Heart right ventricle (tissue), 16 donors: ENCODE results near the gene TMEM38A. TPM values are rescaled to one million over a fixed set of nuclear protein-coding genes. Genes with fewer than 3 reads are reported as not detected.
"Not testable (repeated sequence)": the region's sequence is repeated elsewhere in the genome, so short reads cannot be mapped to it uniquely, and the experiment has no call there.

ENCODE experiments used
- ATAC-seq, 8 donors: fragments of 200-7000 bp; cut with Tn5 transposase; one replicate each; pipeline ENCODE4 v1.9.1; 2020; ENCODE audit warnings: mild to moderate bottlenecking in 8 of 8, moderate library complexity in 8 of 8, moderate number of reproducible peaks in 1 of 8
- DNase-seq, 2 donors: peaks; one replicate each; pipeline ENCODE4 v3.0.0-alpha.2; 2020
- H3K27ac ChIP-seq, 10 donors: fragments of 200-600 bp; sonication (generic) in 2 of 10; one replicate each; pipeline versions ENCODE4 v1.5.0 to v1.8.0; 2020 to 2022; ENCODE audit warnings: mild to moderate bottlenecking in 3 of 10
- H3K27me3 ChIP-seq, 7 donors: fragments of 200-600 bp; one replicate each; pipeline ENCODE4 v1.8.0; 2021 to 2022; ENCODE audit warnings: mild to moderate bottlenecking in 2 of 7
- H3K36me3 ChIP-seq, 9 donors: fragments of 200-600 bp; sonication (generic) in 1 of 9; one replicate each; pipeline versions ENCODE4 v1.5.0 to v1.8.0; 2020 to 2022; ENCODE audit warnings: mild to moderate bottlenecking in 2 of 9
- H3K4me1 ChIP-seq, 9 donors: fragments of 200-600 bp; sonication (generic) in 1 of 9; one replicate each; pipeline versions ENCODE4 v1.5.0 to v1.8.0; 2020 to 2022; ENCODE audit warnings: mild to moderate bottlenecking in 4 of 9
- H3K4me3 ChIP-seq, 10 donors: fragments of 200-600 bp; sonication (generic) in 2 of 10; one replicate each; pipeline versions ENCODE4 v1.5.0 to v1.8.0; 2020 to 2022; ENCODE audit warnings: mild to moderate bottlenecking in 7 of 10, moderate library complexity in 2 of 10
- H3K9me3 ChIP-seq, 11 donors: fragments of 200-600 bp in 10 of 11; sonication (generic) in 2 of 11; one replicate each; pipeline versions ENCODE4 v1.5.0 to v1.8.0; 2013 to 2022; ENCODE audit warnings: mild to moderate bottlenecking in 2 of 11, control low read depth in 1 of 11, moderate library complexity in 1 of 11
- WGBS, 2 donors: extraction: QIAGEN DNeasy Blood & Tissue Kit; methylation state at CpG; one replicate each; pipeline ENCODE4 v1.1.7; 2013; ENCODE audit warnings: inconsistent platforms in 1 of 2; 5-methylcytosine and 5-hydroxymethylcytosine counted together
- intact Hi-C, 10 donors: fragments of 100-400 bp; cut with DNase I; formaldehyde crosslinking; loops; one replicate each; pipeline versions ENCODE4 v1.11.1 to v1.14.2; 2022
- polyA plus RNA-seq, 2 donors: library from polyadenylated mRNA; stranded (reverse); fragments of 200-250 nt; gene quantifications; one replicate each; pipeline ENCODE4 v1.2.3, GENCODE V29; 2013
- total RNA-seq, 10 donors: library from RNA; stranded (reverse); fragmentation: NEBNext Ultra II Directional in 3 of 10; extraction: Animal tissue kit (Norgen Biotek cat#: 25700) in 3 of 10; gene quantifications; one replicate each; pipeline versions ENCODE4 v1.2.1 to v1.2.4, GENCODE V29; 2021 to 2023
- TF ChIP-seq, protein P1 (sequence below), 9 donors: fragments of 200-600 bp; sonication (generic) in 2 of 9; IDR thresholded peaks; one replicate each; pipeline versions ENCODE4 v1.5.0 to v1.8.0; 2021 to 2022; ENCODE audit warnings: antibody characterized with exemption in 9 of 9, mild to moderate bottlenecking in 5 of 9, moderate library complexity in 1 of 9
- donor health status: Arrhythmogenic right ventricular cardiomyopathy.
- donor health status: ischemic (EF 13 %, LVEDD 7.1; RV severe dilation, severe dysfunction).
- donor health status: healthy with polysubstance abuse.
- donor health status: DM: no; HTN: yes; CAD: no.
- donor health status: DM: no; HTN: no; CAD: no.
- donor health status: ischemic (EF 25% LVEDD 6.9; RV normal size, moderate dysfunction).
- donor health status: ischemic (EF 25% LVEDD 5.7; RV mildly dilated, moderate dysfunction).
- donor health status: healthy.
- donor health status: DM: yes; HTN: yes; CAD: no.
- donor health status: Ischemic cardiomyopathy.
- donor health status: ischemic (EF 35%, LVEDD 5.7; RV mildly dilated, moderate dysfunction).
- donor health status: nonischemic (EF 11% LVEDD 7.7; RV severe dilation, severe dysfunction).
- donor health status: DM: yes; HTN: yes; CAD: no.
- donor health status: PGD.
- donor health status: ischemic (EF 29% LVEDD 5.4; RV normal size, mild dysfunction).
- donor health status: nonischemic (EF 23%, LVEDD 6.1; RV moderate dilation, normal function).

The TMEM38A gene
- total and polyA plus RNA-seq, 12 donors = 17.2 to 41.4 (median 29.6) TPM

DNA sequence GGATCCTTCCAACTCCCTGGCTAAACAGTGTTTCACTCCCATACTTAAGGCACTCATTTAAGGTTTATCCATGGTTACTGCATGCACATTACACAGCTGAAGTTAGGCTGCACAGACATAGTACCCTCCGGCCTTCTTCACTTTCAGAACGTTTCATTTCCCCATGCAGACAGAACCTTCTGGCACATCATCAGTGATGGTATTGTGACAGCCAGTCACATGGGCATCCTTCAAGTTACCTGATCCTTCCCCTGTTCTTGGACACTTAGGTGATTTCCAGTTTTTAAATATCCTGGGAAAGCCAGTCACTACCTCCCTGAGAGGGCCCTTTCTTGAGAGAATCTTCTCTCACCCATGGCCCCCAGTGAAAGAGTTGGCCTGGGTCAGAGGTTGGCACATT lies 10.1 kb upstream of the TMEM38A start:
- no peak for DNase-seq
- H3K27me3 ChIP-seq = no peaks in the 10 kb centered on the region
- peaks cover 0 to 100% (median 51%) of the 10 kb centered on the region in 9 donors for H3K36me3 ChIP-seq
- no peaks in the 10 kb centered on the region for H3K9me3 ChIP-seq
- peaks cover 0 to 13% (median 2%) of the 10 kb centered on the region in 9 donors for H3K4me1 ChIP-seq
- intact Hi-C loops = no loop called here
- no peak overlapping the region for H3K4me3 ChIP-seq
- H3K27ac ChIP-seq = no peak overlapping the region
- TF ChIP-seq, protein P1, sequence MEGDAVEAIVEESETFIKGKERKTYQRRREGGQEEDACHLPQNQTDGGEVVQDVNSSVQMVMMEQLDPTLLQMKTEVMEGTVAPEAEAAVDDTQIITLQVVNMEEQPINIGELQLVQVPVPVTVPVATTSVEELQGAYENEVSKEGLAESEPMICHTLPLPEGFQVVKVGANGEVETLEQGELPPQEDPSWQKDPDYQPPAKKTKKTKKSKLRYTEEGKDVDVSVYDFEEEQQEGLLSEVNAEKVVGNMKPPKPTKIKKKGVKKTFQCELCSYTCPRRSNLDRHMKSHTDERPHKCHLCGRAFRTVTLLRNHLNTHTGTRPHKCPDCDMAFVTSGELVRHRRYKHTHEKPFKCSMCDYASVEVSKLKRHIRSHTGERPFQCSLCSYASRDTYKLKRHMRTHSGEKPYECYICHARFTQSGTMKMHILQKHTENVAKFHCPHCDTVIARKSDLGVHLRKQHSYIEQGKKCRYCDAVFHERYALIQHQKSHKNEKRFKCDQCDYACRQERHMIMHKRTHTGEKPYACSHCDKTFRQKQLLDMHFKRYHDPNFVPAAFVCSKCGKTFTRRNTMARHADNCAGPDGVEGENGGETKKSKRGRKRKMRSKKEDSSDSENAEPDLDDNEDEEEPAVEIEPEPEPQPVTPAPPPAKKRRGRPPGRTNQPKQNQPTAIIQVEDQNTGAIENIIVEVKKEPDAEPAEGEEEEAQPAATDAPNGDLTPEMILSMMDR (IDR thresholded peaks at IDR 0.05) = no peak
- no peak for ATAC-seq
- 84 to 85% methylated on average over 2 of the region's 2 CpGs for WGBS, 2 donors

DNA sequence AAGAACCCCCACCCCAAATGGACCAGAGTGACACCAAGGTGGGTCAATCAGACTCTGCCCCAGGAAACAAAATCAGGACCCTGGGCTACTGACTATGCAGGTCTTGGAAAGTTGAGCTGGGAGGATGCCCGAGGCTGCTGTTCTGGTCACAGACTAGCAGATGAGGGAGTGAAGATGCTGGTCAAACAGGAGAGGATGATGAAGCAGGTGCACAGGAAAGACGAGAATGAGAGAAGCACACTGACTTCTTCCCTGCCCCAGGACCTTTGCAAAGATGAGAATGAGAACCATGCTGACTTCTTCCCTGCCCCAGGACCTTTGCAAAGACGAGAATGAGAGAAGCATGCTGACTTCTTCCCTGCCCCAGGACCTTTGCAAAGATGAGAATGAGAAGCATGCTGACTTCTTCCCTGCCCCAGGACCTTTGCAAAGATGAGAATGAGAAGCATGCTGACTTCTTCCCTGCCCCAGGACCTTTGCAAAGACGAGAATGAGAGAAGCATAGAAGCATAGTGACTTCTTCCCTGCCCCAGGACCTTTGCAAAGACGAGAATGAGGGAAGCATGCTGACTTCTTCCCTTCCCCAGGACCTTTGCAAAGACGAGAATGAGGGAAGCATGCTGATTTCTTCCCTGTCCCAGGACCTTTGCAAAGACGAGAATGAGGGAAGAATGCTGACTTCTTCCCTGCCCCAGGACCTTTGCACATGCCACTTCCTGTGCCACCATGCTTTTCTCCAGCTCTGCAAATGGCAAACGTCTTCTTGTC lies 9.3 kb upstream of the TMEM38A start:
- H3K27me3 ChIP-seq, H3K4me3 ChIP-seq, ATAC-seq, intact Hi-C loops, H3K9me3 ChIP-seq, DNase-seq, H3K27ac ChIP-seq: not testable (repeated sequence)
- H3K4me1 ChIP-seq = peaks cover 0 to 13% (median 2%) of the 10 kb centered on the region in 9 donors
- WGBS, 2 donors = 94 to 95% methylated on average over 8 of the region's 8 CpGs
- peaks cover 0 to 100% (median 46%) of the 10 kb centered on the region in 9 donors for H3K36me3 ChIP-seq

DNA sequence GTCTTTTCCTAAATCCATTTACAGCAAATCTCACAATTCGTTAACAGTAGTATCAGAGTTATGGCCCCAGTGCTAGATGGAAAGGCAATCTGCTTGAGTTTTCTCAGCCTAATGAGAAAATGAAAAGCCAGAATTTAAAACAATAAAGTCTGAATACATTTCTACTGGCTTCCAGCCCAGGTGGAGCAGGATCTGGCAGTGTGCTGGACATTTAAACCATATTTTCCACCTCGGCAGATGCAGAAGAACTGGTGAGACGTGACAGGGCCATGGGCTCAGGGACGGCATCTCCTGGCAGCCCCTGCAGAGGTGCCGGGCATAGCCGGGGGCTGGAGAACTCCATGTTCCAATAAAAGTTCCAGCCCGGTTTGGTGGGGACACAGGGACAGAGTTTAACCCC lies 8.1 kb upstream of the TMEM38A start:
- TF ChIP-seq, protein P1 (IDR thresholded peaks at IDR 0.05) = no peak
- H3K27ac ChIP-seq = no peak overlapping the region
- H3K27me3 ChIP-seq = no peaks in the 10 kb centered on the region
- 63 to 64% methylated on average over 7 of the region's 7 CpGs for WGBS, 2 donors
- intact Hi-C loops = no loop called here
- ATAC-seq = no peak
- DNase-seq = no peak
- H3K36me3 ChIP-seq = peaks cover 2 to 100% (median 45%) of the 10 kb centered on the region in 9 donors
- peaks cover 0 to 22% (median 8%) of the 10 kb centered on the region in 9 donors for H3K4me1 ChIP-seq
- no peak overlapping the region for H3K4me3 ChIP-seq
- H3K9me3 ChIP-seq = no peaks in the 10 kb centered on the region

DNA sequence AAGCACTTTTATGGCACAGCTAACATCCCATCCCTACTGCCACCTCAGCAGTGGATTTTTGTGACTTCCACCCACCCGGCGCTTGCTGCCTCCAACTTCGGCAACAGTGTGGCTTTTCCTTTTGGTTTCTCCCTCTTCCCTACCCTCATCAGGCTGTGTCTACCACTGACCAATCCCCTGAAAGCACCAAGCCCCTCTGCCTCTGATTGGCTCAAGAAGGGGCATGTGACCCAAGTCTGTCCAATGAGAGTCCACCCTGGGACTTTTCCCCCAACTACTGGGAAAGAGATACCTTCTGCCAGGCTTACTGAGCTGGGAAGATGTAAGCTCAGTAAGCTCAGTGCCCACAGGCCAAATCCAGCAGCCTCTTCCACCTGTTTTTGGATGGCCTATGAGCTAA lies 6.8 kb upstream of the TMEM38A start:
- Histone ChIP-seq H3K4me1 (peaks cover 8 to 35% (median 18%) of the 10 kb centered on the region in 9 donors), H3K27ac (no peak overlapping the region), H3K27me3 (no peaks in the 10 kb centered on the region), H3K36me3 (peaks cover 2 to 100% (median 49%) of the 10 kb centered on the region in 9 donors), H3K9me3 (no peaks in the 10 kb centered on the region), H3K4me3 (no peak overlapping the region)
- 93 to 98% methylated on average over 3 of the region's 3 CpGs for WGBS, 2 donors
- TF ChIP-seq, protein P1 (IDR thresholded peaks at IDR 0.05) = no peak
- intact Hi-C loops = no loop called here
- ATAC-seq (no peak), DNase-seq (no peak)

DNA sequence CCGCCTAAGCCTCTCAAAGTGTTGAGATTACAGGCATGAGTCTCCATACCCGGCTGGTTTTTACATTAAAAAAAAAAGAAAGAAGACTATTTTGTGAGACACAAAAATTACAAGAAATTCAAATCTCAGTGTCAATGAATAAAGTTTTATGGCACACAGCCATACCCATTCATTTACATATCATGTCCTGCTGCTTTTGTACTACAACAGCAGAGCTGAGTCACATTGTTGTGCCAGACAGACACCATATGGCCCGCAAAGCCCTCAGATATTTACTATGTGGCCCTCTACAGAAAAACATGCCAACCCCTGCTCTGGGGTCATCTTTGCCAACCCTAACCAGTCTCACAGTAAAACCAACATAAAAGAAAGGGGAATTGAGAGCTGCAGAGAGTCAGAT lies 6.3 kb upstream of the TMEM38A start:
- Histone ChIP-seq H3K4me1 (peaks cover 8 to 35% (median 20%) of the 10 kb centered on the region in 9 donors), H3K27me3 (no peaks in the 10 kb centered on the region), H3K36me3 (peaks cover 2 to 95% (median 49%) of the 10 kb centered on the region in 9 donors), H3K4me3 (no peak overlapping the region), H3K27ac (no peak overlapping the region), H3K9me3 (no peaks in the 10 kb centered on the region)
- TF ChIP-seq, protein P1 (IDR thresholded peaks at IDR 0.05) = no peak
- intact Hi-C loops = no loop called here
- no peak for DNase-seq
- ATAC-seq = no peak
- WGBS, 2 donors = 84 to 92% methylated on average over 3 of the region's 3 CpGs
